ENCODE results near the gene EPHB3.

The EPHB3 gene

DNA sequence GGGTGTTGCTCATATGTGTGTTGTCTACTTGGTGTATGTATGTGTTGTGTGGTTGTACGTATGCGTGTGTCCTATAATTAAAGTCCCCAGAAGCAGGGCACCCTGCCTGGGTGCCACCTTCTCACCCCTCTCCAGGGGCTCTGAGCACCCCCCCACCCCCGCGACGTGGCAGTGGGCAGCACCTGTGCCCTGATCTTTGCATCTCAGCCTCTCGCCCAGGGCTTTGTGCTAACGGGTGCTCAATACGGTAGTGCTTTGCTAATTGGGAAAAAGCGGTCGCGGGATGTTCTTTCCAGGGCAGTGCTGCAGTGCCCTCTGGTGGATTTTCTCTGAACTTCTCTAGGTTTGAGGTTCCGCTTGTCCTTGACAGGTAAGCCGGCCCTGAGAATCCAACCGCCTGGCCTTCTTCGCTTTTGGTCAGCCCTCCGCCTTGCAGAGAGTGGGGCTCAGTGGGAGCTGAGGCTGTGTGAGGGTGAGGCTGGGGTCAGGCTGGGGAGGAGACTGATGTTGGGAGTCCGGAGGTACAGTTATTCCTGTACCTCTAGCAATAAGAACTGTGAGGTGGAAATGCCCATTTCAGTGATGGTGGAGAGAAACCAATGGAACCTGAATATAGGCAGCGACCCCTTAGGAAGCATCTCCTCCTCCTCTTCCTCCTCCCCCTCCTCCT lies 17.6 kb upstream of the EPHB3 start:
- DNase-seq (ENCODE audit: low read depth, low spot score) = peak; percentile 52

DNA sequence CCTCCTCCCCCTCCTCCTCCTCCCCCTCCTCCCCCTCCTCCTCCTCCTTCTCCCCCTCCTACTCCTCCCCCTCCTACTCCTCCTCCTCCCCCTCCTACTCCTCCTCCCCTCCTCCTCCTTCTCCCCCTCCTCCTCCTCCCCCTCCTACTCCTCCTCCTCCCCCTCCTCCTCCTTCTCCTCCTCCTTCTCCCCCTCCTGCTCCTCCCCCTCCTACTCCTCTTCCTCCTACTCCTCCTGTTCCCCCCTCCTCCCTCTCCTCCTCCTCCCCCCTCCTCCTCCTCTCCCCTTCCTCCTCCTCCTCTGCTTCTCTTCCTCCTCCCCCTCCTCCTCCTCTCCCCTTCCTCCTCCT lies 17.1 kb upstream of the EPHB3 start:
- DNase-seq (ENCODE audit: low read depth, low spot score) = no peak

DNA sequence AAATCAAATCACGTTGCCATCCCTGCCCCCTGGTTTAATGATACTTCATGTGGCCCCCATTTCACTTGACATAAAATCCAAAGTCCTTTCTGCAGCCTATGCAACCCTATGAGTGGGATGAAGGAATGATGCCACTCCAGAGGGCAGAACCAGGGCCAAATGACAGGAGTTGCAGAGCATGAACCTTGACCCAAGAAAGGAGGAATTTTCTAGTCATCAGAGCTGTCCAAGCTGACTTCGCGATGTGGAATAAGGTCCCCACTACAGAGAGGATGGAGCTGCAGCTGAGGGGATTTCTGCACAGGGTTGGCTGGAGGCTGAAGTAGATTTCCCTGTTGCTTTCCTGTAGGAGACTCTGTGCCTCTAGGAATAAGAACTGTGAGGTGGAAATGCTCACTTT lies 15.8 kb upstream of the EPHB3 start:
- no peak for DNase-seq (ENCODE audit: low read depth, low spot score)

GRCh38 chr3:184546252-184546651 lies 15.3 kb upstream of the EPHB3 start:
- DNase-seq (ENCODE audit: low read depth, low spot score) = no peak

DNA sequence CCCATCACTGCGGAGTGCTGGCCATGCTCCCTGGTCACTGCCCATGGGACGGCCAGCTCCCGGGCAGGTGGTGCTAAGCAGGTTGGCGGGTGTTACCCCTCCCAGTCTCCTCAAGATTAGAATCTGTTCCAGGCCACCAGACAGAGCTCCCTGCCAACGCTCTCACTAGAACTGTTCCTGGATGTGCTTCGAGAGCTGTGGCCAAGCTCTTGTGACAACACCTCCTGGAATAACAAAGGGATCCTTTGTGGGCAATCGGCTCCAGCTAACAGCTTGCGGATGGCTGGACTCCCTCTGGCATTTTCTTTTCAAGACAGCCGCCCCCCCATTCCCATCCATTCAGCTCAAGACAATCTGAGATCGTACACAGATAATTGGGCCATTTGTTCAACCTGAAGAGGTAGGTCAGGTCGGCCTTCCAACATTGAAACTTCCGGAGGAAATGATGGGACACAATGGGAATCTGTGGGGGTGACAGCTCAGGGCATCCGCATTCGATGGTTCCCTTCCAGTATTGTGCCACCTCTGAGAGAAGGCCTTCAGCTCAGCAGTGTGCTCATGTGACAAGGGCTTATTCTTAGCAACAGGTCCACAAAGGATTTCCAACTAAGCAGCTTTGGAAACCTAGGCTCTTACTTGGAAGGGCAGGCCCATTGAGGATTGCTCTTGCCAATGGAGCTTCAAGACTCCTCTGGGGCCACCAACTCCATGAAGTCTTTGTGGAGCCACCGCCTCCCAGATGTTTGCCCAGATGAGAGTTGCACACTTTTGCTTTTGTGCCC lies 11.6 kb upstream of the EPHB3 start:
- DNase-seq (ENCODE audit: low read depth, low spot score) = no peak

DNA sequence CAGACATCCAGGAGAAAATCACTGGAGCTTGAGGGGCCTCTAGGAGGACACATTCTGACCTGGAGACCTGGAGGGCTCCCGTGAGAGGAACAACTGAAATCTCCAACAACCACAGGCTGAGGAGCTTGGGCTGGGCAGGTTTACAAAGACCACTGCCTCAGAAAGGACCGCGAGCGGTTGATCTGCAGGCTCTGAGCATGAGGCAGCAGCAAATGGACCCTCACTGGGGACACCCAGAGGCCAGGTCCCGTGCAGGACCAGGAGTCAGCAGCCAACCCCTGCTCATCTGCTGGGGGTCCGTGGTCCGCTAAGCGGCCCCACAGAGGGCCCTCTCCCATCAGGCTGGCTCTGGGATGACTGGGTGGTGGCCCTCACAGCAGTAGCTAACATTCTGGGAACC lies 10.5 kb upstream of the EPHB3 start:
- DNase-seq (ENCODE audit: low read depth, low spot score) = no peak

GRCh38 chr3:184551614-184552256 lies 9.8 kb upstream of the EPHB3 start:
- DNase-seq (ENCODE audit: low read depth, low spot score) = no peak

DNA sequence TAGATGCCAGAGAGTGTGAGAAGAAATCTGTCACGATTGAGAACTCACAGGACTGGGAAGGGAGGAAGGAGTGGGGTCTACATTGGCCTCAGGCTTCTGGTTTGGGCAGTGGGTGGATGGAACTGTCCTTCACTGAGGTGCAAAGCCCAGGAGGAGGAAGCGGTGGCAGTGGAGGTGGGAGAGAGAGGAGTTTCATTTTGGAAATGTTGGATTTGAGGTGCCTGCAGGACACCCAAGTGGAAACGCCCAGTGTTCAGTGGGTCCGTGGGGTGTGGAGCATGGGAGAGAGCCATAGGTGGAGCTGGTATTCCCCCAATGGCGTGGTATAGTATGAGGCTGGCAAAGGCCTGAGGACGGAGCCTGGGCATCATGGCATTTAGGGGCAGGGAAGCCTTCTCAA lies 9.3 kb upstream of the EPHB3 start:
- DNase-seq (ENCODE audit: low read depth, low spot score) = no peak

GRCh38 chr3:184552863-184553262 lies 8.7 kb upstream of the EPHB3 start:
- DNase-seq (ENCODE audit: low read depth, low spot score) = no peak

GRCh38 chr3:184553385-184553784 lies 8.2 kb upstream of the EPHB3 start:
- DNase-seq (ENCODE audit: low read depth, low spot score) = no peak

DNA sequence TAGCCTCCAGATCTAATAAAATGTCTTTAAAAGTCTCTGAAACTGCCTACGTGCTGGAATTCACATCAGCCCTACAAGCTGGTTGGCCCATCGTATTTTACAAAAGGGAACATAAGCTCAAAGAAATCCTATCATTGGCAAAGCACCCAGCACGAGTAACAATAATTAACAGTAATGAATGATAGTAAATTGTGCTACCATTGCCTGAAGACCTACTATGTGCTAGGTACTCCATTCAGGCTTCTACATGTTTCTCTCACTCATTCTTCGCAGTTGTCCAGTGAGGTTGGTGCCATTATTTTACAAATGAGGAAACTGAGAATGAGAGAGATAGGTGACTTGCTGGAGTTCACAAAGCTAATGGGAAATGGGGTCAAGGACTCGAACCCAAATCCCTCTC lies 7.1 kb upstream of the EPHB3 start:
- DNase-seq (ENCODE audit: low read depth, low spot score) = no peak

DNA sequence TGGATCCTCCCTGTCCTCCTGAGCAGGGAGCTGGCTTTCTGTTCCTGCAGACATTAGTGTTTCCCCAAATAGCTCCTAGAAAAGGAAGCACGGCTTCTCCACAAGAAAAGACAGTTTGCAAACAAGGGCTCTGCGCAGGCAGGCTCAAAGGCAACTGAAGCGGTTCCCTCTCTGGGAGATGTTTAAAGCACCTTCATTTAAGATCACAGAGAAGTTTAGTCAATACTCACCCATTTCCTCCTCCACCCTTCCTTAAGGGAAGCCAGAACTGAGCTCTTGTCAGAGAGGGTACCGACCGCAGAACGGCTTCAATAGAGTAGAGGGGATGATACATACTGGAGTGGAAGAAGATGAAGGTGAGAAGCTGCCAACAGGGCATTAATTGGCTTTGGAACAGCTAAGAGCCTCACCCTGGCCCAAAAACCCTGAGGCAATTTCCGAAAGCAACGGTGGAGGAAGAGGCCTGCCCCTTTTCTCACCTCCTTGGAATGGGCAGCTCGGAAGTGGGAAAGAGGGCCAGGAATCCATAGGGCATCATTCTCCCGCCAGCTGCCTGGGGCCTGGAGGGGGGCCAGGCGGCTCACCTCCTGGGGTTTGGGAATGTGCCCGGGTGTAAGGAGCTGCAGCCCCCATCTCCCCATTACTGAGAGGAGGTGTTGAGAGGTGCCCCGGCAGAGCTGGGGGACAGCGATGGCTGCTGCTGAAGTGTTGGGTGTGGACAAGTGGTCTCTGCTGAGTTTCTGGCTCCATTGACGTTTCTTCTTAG lies 4.8 kb upstream of the EPHB3 start:
- DNase-seq (ENCODE audit: low read depth, low spot score) = no peak

DNA sequence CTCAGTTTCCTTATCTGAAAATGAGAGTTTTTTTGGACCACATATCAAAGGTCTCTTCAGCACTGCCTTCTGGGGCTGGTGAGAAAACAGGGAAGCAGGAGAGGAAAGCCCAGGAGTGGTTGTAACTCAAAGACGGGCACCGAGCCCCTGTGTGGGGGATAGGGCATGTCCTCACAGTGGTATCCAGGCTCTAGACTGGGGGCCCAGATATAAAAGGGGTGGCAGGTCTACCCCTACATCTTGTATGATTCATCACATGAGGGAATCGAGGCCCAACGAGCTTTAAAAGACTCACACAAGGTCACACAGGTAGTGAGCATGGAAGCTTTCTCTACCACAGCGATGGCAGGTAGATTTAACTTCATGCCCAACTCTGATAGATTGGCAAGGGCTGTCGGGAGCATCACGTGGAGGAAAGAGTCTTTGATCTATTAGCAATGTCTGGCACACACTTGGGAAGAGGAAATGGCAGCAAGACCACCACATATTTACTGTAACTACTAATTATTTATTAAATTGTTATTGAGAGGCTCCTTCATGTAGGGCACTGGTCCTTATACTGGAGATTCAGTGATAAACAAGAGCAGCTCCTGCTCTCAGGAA lies 4.1 kb upstream of the EPHB3 start:
- no peak for DNase-seq (ENCODE audit: low read depth, low spot score)

- DNase-seq (ENCODE audit: low read depth, low spot score) = no peak
Observed at GRCh38 chr3:184558726-184559125, 2.9 kb upstream of the EPHB3 start.

- no peak for DNase-seq (ENCODE audit: low read depth, low spot score)
Observed at GRCh38 chr3:184559336-184559735, 2.2 kb upstream of the EPHB3 start.

DNA sequence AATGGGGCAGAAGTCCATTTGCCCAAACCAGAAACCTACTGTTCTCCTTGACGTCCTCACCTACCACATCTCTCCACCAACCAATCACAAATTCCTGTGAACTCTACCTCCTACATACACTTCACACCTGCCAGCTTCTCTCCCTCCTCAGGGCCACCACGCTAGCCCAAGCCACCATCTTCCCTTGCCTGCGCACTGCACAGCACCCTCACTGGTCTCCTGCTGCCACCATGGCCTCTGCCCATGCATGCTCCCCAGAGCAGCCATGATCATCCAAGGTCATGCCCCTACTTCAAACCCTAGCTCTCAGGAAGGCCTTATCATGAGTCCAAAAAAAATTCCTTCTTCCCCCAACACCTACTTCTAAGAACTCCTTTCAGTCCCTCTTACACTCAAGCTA lies 1.1 kb upstream of the EPHB3 start:
- no peak for DNase-seq (ENCODE audit: low read depth, low spot score)

DNA sequence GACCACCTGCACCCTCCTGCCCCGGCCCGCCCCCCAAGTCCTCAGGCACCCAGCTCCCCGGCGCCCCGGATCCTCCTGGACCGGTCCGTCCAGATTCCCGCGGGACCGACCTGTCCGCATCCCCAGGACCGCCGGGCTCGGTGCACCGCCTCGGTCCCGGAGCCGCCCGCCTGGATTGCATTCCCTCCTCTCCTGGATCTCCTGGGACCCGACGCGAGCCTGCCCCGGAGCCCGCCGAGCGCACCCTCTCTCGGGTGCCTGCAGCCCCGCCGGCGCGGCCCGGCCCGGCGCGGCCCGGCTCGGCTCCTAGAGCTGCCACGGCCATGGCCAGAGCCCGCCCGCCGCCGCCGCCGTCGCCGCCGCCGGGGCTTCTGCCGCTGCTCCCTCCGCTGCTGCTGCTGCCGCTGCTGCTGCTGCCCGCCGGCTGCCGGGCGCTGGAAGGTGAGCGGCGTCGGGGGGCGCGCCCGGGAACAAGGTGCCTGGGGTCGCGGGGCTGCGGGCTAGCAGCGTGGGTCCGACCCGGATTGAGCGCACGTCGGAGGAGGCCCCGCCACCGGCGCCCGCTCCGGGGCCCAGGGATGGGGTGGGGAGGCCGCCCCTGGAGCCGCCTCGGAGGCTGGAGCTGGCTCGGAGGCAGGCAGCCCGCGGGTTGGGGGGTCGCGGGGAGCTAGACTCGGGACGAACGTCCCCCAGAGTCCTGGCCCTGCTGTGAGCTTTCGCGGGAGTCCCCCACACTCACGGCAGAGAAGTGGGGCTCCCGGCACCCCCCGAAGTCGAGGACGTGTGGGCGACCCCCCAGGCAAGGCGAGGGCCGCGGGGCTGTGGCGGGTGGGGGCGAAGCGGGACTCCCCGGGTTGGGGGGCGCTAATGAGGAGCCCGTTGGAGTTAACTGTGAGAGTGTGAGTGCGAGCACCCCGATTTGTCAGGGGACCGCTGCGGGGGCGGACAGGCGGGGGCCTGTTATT lies 610 bp downstream of the EPHB3 start:
- DNase-seq (ENCODE audit: low read depth, low spot score) = no peak

GRCh38 chr3:184562878-184563560 lies 1.4 kb downstream of the EPHB3 start:
- no peak for DNase-seq (ENCODE audit: low read depth, low spot score)

GRCh38 chr3:184563561-184563925 lies 2.0 kb downstream of the EPHB3 start:
- no peak for DNase-seq (ENCODE audit: low read depth, low spot score)
